Kidney (tissue), 14 donors: ENCODE results near the gene ASPM. TPM values are rescaled to one million over a fixed set of nuclear protein-coding genes. Genes with fewer than 3 reads are reported as not detected.
A peak's percentile ranks its signal among the peaks of the same experiment; 100 is the strongest.

Source experiments
- DNase-seq, 5 donors: peaks; one replicate each; pipeline ENCODE4 v3.0.0-alpha.2; 2013 to 2020
- FAIRE-seq: peaks from 2 replicates; lab custom pipeline; 2012; peaks lifted over from hg19 to GRCh38; lab: Jason Lieb, UNC
- H3K27ac ChIP-seq, 2 donors: one replicate each; pipeline ENCODE4 v1.7.0; 2013; ENCODE audit warnings: low read depth in 2 of 2, low read length in 2 of 2, inconsistent platforms in 1 of 2
- H3K27me3 ChIP-seq: one replicate; pipeline ENCODE4 v1.7.1; 2013; ENCODE audit warnings: low read length, inconsistent platforms; ENCODE audit not compliant: control insufficient read depth, insufficient read depth
- H3K36me3 ChIP-seq, 3 donors: one replicate each; pipeline versions ENCODE4 v1.7.0 to v1.7.1; 2013; ENCODE audit warnings: low read length in 3 of 3, control low read depth in 1 of 3, inconsistent platforms in 1 of 3; ENCODE audit not compliant: insufficient read depth in 3 of 3, control insufficient read depth in 2 of 3
- H3K4me1 ChIP-seq, 3 donors: one replicate each; pipeline versions ENCODE4 v1.7.0 to v1.7.1; 2013; ENCODE audit warnings: low read length in 3 of 3, inconsistent platforms in 1 of 3, low read depth in 1 of 3; ENCODE audit not compliant: control insufficient read depth in 2 of 3, insufficient read depth in 2 of 3
- H3K4me3 ChIP-seq, 3 donors: one replicate each; pipeline versions ENCODE4 v1.7.0 to v1.8.1; 2013; ENCODE audit warnings: low read length in 3 of 3, control low read depth in 1 of 3, inconsistent platforms in 1 of 3
- H3K9ac ChIP-seq, 3 donors: one replicate each; pipeline versions ENCODE4 v1.7.0 to v1.7.1; 2013; ENCODE audit warnings: low read length in 3 of 3, control low read depth in 1 of 3, inconsistent platforms in 1 of 3
- H3K9me3 ChIP-seq, 3 donors: one replicate each; pipeline versions ENCODE4 v1.7.0 to v1.7.1; 2013; ENCODE audit warnings: low read length in 3 of 3, control low read depth in 1 of 3, inconsistent platforms in 1 of 3; ENCODE audit not compliant: control insufficient read depth in 2 of 3, insufficient read depth in 1 of 3
- CTCF ChIP-seq: IDR thresholded peaks from 3 replicates; pipeline ENCODE4 v1.5.1; 2012; ENCODE audit warnings: mild to moderate bottlenecking, moderate library complexity, borderline replicate concordance; ENCODE audit not compliant: insufficient read depth; ENCODE audit errors: extremely low read depth
- intact Hi-C: fragments of 100-400 bp; cut with DNase I; formaldehyde crosslinking; loops from one replicate; pipeline ENCODE4 v1.11.1; 2022
- polyA plus RNA-seq: library from polyadenylated mRNA; stranded (reverse); fragments of 350-450 nt; fragmentation: Illumina TruSeq; extraction: RNeasy Lipid Tissue Mini Kit (QIAGEN cat#74804); gene quantifications from one replicate; pipeline ENCODE4 v1.2.3, GENCODE V29; 2014; ENCODE audit warnings: low read depth, low replicate concordance; ENCODE audit not compliant: insufficient read depth
- total RNA-seq: library from RNA; stranded (reverse); fragmentation: NEBNext Ultra II Directional; extraction: Animal tissue kit (Norgen Biotek cat#: 25700); gene quantifications from one replicate; pipeline ENCODE4 v1.2.1, GENCODE V29; 2021
- donor health status: control.
- donor health status: control.
- donor health status: control.
- donor health status: control.
- donor health status: control.
- donor health status: DM: yes; HTN: yes; CAD: no.
- donor health status: Normal renal cell carcinoma (clear cell type).

The ASPM gene
- total and polyA plus RNA-seq, 2 donors from 2014 or later: 0.06 to 0.69 TPM

DNA sequence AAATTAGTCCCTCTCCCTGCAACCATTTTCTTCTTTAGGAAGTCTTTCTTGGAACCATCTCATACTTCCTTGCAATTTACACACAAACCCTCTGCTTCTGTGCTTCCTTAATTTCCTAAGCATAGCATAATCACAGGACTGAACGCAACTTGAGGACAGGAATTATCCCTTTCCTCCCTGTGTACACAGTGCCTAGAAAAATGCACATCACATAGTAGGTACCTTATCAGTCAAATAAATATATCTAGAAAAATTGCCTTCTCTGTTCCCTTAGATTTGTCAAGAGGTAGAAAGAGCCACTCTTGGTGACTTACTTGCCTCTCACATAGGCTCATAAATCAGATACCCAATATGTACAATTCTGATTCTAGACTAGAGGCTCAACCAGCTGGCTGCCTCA is 4.9 kb downstream of the ASPM start:
- Histone ChIP-seq H3K36me3 (no peaks in the 10 kb centered on the region), H3K4me1 (peaks cover 0 to 2% (median 0%) of the 10 kb centered on the region in 3 donors), H3K4me3 (no peak overlapping the region), H3K27ac (no peak overlapping the region), H3K27me3 (no peaks in the 10 kb centered on the region), H3K9me3 (no peaks in the 10 kb centered on the region), H3K9ac (no peak overlapping the region)
- intact Hi-C loops: no loop called here
- FAIRE-seq: no peak
- no peak for TF ChIP-seq CTCF
- no peak for DNase-seq

- TF ChIP-seq CTCF: no peak
- Histone ChIP-seq H3K36me3 (no peaks in the 10 kb centered on the region), H3K4me1 (no peaks in the 10 kb centered on the region), H3K9me3 (no peaks in the 10 kb centered on the region), H3K4me3 (no peak overlapping the region), H3K27ac (no peak overlapping the region), H3K27me3 (no peaks in the 10 kb centered on the region), H3K9ac (no peak overlapping the region)
- FAIRE-seq (no peak), DNase-seq (peak in 1 of 5 donors; percentile 13)
- intact Hi-C loops: no loop called here
Measured at GRCh38 chr1:197140121-197140520, 6.3 kb downstream of the ASPM start.

DNA sequence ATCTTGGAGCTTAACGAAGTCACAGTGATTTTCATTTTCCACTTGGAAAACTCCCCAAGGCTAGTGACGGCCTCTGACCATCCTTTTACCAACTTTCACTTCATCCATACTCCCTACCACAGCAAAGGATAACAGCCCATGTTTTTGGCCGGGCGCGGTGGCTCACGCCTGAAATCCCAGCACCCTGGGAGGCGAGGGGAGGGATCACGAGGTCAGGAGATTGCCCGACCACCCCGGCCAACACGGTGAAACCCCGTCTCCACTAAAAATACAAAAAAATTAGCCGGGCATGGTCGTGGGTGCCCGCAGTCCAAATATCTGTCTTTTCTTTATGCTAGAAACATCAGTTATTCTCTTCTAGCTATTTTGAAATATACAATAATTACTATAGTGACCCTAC is 7.3 kb downstream of the ASPM start:
- Histone ChIP-seq H3K9ac (no peak overlapping the region), H3K4me3 (no peak overlapping the region), H3K27ac (no peak overlapping the region), H3K36me3 (no peaks in the 10 kb centered on the region), H3K27me3 (no peaks in the 10 kb centered on the region), H3K4me1 (no peaks in the 10 kb centered on the region), H3K9me3 (no peaks in the 10 kb centered on the region)
- no peak for TF ChIP-seq CTCF
- DNase-seq (peak in 1 of 5 donors; percentile 56), FAIRE-seq (no peak)
- intact Hi-C loops: no loop called here

DNA sequence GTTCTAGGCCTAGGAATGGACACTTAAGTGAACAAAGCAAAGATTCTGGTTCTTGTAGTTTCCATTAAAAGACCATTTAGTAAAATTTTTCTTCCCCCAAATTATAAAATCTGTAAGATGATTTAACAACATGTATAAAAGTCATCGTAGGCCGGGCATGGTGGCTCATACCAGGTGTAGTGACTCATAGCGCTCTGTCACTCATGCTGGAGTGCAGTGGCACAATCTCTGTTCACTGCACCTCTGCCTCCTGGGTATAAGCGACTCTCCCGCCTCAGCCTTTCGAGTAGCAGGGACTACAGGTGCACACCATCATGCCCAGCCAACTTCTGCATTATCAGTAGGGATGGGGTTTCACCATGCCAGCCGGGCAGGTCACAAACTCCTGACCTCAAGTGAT is 9.1 kb downstream of the ASPM start:
- Histone ChIP-seq H3K9ac (no peak overlapping the region), H3K27me3 (no peaks in the 10 kb centered on the region), H3K9me3 (no peaks in the 10 kb centered on the region), H3K4me1 (no peaks in the 10 kb centered on the region), H3K36me3 (no peaks in the 10 kb centered on the region), H3K27ac (no peak overlapping the region), H3K4me3 (no peak overlapping the region)
- intact Hi-C loops: no loop called here
- TF ChIP-seq CTCF: no peak
- no peak for FAIRE-seq
- no peak for DNase-seq
